CD4-positive, alpha-beta T cell treated with Interleukin-17A for 1 hour (primary cell): ENCODE results near the gene RAD17.
"Not testable (repeated sequence)": the region's sequence is repeated elsewhere in the genome, so short reads cannot be mapped to it uniquely, and the experiment has no call there.

Source experiments
- DNase-seq: peaks from one replicate; pipeline ENCODE4 v3.0.0-alpha.2; 2020

RAD17 gene, protein sequence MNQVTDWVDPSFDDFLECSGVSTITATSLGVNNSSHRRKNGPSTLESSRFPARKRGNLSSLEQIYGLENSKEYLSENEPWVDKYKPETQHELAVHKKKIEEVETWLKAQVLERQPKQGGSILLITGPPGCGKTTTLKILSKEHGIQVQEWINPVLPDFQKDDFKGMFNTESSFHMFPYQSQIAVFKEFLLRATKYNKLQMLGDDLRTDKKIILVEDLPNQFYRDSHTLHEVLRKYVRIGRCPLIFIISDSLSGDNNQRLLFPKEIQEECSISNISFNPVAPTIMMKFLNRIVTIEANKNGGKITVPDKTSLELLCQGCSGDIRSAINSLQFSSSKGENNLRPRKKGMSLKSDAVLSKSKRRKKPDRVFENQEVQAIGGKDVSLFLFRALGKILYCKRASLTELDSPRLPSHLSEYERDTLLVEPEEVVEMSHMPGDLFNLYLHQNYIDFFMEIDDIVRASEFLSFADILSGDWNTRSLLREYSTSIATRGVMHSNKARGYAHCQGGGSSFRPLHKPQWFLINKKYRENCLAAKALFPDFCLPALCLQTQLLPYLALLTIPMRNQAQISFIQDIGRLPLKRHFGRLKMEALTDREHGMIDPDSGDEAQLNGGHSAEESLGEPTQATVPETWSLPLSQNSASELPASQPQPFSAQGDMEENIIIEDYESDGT

GRCh38 chr5:69369340-69370121, at the start of gene RAD17, which contains the start of the genes AK6 and TAF9:
TSS of gene RAD17 (plus strand) at chr5:69369818. CDS start at chr5:69372209, 2,391 bp downstream.
TSS of gene AK6 (minus strand) at chr5:69369520. CDS start at chr5:69369490, 30 bp downstream.
TSS of gene TAF9 (minus strand) at chr5:69369520. CDS start at chr5:69365737, 3,783 bp downstream.
- peak; percentile 91 for DNase-seq

DNA sequence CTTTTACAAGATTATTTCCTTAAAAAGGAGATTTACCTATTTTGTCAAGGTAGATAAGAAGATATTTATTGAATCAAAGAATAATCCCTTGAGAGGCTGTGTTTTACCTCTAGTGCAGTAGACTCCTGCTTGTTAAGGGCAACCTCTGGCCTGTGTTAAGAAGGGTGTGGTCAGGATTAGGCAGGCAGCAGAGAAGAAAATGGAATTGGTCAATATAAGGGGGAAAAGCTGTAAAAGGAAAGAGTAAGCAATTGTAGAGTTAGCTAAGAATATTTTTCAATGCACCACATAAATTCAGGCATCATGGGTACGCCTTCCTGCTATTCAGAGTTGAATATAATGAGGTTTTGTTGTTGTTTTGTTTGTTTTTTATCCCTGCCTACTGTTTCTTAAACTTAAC, 43.3 kb upstream of the RAD17 start:
- DNase-seq = no peak

GRCh38 chr5:69329905-69330489, 39.6 kb upstream of the RAD17 start:
- no peak for DNase-seq

DNA sequence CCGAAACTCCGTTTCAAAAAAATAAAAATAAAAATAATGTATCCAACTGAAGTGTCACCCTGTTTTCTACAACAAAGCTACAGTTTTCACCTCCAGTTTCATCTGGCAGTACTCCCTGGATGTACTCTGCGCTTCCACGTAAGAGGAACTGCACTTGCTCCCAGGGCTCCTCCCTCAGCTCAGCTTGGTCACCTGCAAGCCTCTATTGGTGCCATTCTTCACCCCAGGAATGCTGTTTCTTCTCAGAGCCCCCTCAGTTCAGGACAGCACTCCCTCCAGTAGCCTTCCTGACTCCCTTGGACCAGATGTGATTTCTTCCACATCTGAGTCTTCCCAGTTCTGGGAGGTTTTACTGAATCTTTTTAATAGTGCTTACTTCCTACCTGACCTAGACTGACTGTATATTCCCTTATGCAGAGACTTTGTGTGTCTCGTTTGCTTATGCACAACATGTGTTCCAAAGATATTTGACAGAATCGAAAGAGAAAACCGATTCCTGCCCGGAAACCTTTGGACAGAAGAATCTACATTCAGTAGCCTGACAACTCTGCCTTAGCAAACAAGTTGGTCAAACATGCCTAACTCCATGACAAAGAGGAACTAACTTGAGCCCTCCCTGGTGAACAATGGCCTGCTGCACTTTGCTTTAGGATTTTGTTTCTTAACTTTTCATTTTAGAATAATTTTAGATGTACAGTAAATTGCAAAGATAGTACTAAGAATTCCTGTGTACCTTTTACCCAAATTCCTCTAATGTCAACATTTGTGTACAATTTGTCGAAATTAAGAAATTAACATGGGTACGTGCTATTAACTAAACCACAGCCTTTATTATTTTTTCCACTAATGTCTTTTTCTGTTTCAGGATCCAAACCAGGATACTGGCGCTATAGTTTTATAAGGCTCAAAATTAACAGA, 37.8 kb upstream of the RAD17 start:
- DNase-seq = no peak

DNA sequence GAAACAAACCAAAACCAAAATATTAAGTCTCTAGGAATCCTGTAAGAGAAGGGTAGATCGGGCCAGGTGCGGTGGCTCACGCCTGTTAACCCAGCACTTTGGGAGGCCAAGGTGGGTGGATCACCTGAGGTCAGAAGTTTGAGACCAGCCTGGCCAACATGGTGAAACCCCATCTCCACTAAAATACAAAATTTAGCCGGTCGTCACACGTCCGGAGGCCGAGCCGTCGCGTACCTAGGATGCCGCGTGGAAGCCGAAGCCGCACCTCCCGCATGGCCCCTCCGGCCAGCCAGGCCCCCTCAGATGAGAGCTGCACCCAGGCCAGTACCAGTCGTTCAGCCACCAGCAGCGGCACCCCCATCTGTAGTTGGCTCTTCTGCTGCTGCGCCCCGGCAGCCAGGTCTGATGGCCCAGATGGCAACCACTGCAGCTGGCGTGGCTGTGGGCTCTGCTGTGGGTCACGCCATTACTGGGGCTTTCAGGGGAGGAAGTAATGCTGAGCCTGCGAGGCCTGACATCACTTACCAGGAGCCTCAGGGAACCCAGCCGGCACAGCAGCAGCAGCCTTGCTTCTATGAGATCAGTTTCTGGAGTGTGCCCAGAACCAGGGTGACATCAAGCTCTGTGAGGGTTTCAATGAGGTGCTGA, 35.8 kb upstream of the RAD17 start:
- DNase-seq = not testable (repeated sequence)

- peak; percentile 81 for DNase-seq
Observed at GRCh38 chr5:69334793-69335268, 34.8 kb upstream of the RAD17 start.

DNA sequence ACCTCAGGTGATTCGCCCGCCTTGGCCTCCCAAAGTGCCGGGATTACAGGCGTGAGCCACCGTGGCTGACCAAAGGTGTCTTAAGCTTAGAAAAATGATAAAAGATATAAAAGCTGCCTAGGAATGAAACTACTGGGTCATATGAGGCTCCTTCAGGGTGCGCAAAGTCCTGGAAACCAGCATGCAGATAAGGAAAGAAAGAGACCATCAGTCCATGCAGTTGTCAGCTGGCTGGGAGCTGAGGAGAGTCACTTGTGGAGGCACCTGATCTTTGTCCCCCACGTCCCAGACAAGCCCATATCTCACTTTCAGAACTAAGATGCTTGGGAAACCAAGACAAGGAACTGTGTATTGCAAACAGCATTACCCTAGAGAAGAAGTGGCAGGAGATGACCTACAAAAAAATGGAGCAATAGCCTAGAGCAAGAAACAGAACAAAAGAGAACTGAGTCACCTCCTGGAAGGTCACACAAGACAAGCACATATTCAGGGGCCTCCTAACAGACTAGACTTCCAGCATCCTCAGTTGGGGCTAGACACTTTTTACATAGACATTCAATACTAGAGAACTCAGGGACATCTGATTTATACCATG, 34.2 kb upstream of the RAD17 start:
- DNase-seq = no peak

DNA sequence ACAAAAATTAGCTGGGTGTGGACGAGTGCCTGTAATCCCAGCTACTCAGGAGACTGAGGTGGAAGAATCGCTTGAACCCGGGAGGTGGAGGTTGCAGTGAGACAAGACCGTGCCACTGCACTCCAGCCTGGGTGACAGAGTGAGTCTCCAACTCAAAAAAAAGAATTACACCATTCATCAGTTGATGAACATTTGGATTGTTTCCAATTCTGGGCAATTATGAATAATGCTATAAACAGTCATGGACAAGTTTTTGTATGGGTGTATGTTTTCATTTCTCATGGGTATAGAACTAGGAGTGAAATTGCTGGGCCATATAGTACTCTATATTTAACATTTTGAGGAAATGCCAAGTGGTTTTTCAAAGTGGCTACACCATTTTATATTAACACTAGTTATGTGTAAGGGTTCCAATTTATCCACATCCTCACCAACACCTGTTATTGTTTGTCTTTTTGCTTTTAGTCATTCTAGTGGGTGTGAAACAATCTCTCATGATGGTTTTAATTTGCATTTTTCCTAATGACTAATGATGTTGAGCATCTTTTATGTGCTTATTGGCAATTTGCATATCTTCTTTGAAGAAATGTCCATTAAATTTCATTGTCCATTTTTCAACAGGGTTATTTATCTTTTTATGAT, 28.0 kb upstream of the RAD17 start:
- DNase-seq = no peak

DNA sequence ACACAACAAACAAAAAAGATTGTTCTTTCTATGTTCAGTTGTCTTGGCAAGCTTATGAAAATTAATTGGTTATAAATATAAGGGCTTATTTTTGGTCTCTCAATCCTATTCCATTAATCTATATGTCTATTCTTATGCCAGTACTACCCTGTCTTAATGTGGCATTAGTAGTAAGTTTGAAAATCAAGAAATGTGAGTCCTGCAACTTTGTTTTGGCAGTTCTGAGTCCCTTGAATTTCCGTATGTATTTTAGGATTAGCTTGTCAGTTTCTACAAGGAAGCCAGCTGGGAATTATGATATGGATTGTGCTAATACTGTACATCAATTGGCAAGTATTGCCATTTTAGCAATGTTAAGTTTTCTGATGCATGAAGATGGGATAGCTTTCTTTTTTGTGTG, 26.5 kb upstream of the RAD17 start:
- DNase-seq = no peak

GRCh38 chr5:69350664-69351063, 19.0 kb upstream of the RAD17 start:
- no peak for DNase-seq

DNA sequence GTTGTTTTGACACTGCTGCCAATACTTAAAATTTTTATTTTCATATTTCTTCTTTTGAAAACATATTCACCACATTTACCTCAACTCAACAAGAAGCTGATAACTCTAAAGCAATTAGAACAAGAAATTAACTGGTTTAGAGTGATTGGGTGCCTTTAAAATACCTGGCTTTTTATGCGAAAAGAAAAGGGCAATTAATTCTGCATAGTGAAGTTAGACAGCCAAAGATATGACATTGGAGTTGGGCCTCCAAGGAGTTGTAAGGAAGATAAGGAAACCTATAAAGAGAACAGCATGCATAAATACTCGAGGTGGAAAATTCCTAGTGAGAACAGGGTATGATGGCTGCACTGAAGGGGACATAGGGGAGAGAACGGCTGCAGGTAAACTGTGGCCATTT, 9.9 kb upstream of the RAD17 start:
- no peak for DNase-seq

GRCh38 chr5:69360442-69360841, 9.2 kb upstream of the RAD17 start:
- no peak for DNase-seq

GRCh38 chr5:69364414-69364813, 5.2 kb upstream of the RAD17 start:
- DNase-seq = peak; percentile 37

DNA sequence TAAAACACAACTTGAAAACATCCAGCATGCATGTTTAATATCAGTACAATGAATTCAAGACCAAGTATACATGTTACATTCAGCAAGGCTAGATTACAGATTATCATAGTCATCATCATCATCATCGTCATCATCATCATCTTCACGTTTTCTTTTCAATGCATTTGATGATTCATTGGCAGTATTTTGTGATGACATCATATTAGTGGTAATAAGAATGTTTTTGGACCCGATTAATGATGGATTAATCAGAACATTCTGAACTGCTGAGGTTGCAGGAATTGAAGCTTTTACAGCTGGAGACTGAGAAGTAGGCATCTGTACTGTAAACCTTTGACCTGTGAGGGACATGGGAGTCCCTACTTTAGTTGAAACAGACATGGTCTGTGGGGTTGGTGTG, 4.8 kb upstream of the RAD17 start:
- DNase-seq = no peak

GRCh38 chr5:69367697-69368279, 1.8 kb upstream of the RAD17 start:
- DNase-seq = no peak

GRCh38 chr5:69368458-69369339, 919 bp upstream of the RAD17 start:
- peak; percentile 51 for DNase-seq

DNA sequence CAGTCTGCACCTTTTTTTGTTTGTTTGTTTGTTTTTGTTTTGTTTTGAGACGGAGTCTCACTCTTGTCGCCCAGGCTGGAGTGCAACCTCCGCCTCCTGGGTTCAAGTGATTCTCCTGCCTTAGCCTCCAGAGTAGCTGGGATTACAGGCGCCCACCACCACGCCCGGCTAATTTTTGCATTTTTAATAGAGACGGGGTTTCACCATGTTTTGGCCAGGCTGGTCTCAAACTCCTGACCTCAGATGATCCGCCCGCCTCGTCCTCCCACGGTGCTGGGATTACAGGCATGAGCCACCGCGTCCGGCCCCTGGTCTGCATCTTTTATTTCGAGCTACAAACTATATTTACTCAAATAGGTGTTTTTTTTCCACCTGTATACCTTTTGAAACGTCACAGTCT, 717 bp downstream of the RAD17 start:
- not testable (repeated sequence) for DNase-seq

DNA sequence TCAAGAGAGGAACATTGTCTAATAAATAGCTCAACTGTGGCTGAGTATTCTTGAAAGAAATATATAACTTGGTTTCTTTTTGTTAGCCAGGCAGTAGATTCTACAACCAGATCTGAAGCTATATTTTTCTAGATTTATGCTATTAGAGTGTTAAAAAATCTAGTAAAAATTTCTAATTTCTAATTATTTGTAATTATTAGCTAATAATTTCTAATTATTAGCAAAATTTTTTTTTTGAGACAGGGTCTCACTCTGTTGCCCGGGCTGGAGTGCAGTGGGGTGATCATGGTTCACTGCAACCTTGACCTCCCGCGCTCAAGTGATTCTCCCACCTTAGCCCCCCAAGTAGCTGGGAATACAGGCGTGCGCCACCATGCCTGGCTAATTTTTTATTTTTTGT, 2.8 kb downstream of the RAD17 start:
- no peak for DNase-seq
